ENCODE results near the gene RELB.

The RELB gene

DNA sequence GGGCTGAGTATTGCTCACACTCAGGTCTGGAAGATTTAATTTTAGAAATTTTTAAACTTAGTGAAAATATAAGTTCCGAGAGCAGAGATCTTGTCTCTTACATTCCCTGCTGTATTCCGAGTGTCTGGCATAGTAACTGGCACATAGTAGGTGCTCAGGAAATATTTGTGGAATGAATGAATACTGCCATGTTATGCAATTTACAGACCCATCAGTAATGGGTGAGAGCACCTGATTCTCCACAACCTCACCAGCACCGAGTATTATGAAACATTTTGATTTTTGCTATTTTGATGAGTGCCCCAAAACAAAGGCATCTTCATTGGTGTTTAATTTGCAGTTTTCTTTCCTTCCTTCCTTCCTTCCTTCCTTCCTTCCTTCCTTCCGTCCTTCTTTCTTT, 21.8 kb downstream of the RELB start:
- TF ChIP-seq, protein P1, sequence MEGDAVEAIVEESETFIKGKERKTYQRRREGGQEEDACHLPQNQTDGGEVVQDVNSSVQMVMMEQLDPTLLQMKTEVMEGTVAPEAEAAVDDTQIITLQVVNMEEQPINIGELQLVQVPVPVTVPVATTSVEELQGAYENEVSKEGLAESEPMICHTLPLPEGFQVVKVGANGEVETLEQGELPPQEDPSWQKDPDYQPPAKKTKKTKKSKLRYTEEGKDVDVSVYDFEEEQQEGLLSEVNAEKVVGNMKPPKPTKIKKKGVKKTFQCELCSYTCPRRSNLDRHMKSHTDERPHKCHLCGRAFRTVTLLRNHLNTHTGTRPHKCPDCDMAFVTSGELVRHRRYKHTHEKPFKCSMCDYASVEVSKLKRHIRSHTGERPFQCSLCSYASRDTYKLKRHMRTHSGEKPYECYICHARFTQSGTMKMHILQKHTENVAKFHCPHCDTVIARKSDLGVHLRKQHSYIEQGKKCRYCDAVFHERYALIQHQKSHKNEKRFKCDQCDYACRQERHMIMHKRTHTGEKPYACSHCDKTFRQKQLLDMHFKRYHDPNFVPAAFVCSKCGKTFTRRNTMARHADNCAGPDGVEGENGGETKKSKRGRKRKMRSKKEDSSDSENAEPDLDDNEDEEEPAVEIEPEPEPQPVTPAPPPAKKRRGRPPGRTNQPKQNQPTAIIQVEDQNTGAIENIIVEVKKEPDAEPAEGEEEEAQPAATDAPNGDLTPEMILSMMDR (IDR thresholded peaks at IDR 0.05; ENCODE audit: insufficient read depth, missing control alignments), result no peak
- DNase-seq (ENCODE audit: insufficient read length, low spot score), result no peak
- FAIRE-seq, result no peak

DNA sequence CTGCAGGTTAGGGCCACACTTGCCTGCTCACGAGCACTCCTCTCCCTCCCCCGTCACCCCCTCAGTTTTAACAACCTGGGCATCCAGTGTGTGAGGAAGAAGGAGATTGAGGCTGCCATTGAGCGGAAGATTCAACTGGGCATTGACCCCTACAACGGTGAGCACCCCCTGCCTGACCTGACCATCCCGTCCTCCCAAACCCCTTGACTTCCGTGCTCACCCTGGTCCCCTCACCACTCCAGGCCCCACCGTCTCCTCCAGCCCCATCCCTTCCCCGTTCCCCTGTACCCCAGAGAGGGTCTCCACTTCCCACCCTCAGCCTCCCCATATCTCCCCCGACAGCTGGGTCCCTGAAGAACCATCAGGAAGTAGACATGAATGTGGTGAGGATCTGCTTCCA, 24.0 kb downstream of the RELB start:
- DNase-seq (ENCODE audit: insufficient read length, low spot score) (no peak), FAIRE-seq (no peak)
- TF ChIP-seq, protein P1 (IDR thresholded peaks at IDR 0.05; ENCODE audit: insufficient read depth, missing control alignments), result no peak

DNA sequence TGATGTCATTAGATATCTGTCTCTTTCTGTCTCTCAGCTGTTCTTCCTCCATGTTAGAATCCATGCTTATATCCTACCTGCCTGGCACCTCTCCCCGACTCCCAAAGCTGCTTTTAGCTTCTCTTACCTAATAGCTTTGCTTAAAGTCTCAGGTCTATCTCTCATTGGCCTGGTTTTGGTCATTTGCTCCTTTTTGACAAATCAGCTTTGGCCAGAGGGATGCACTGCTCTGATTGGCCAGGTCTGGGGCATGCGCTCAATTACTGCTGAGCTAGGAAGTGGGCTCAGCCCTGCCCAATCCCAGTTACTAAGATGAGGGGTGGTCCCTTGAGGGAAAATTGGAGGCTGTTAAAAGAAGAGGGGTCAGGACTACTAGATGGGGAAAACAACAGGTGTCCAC, 26.1 kb downstream of the RELB start:
- DNase-seq (ENCODE audit: insufficient read length, low spot score) (no peak), FAIRE-seq (no peak)
- TF ChIP-seq, protein P1 (IDR thresholded peaks at IDR 0.05; ENCODE audit: insufficient read depth, missing control alignments), result no peak

DNA sequence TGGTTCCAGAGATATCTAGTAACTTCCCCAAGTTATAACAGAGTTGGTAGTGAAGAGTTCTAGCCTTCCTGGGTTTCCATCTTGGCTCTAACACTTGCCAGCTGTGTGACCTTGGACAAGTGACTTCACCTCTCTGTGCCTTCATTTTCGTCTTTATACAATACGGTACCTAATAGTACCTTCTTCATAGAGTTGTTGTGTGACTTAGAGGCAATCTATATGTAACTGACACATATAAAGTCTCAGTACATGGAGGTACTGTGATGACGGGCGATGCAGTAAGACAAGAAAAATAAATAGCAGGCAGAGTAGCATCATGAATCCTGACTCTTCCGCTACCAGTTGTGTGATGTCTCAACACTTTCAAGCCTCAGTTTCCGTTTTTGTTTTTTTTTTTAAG, 29.6 kb downstream of the RELB start:
- TF ChIP-seq, protein P1 (IDR thresholded peaks at IDR 0.05; ENCODE audit: insufficient read depth, missing control alignments), result no peak
- DNase-seq (ENCODE audit: insufficient read length, low spot score) (no peak), FAIRE-seq (no peak)

DNA sequence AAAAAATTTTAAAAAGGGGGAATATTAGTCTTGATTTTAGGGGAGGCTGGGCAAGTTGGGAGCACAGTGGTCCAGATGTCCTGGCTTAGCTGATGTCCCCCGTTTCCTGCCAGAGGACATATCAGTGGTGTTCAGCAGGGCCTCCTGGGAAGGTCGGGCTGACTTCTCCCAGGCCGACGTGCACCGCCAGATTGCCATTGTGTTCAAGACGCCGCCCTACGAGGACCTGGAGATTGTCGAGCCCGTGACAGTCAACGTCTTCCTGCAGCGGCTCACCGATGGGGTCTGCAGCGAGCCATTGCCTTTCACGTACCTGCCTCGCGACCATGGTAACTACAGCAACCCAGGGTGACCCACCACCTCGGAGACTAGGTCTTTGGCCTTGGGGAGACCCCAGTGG, 31.2 kb downstream of the RELB start:
- TF ChIP-seq, protein P1 (IDR thresholded peaks at IDR 0.05; ENCODE audit: insufficient read depth, missing control alignments), result no peak
- DNase-seq (ENCODE audit: insufficient read length, low spot score) (no peak), FAIRE-seq (no peak)

DNA sequence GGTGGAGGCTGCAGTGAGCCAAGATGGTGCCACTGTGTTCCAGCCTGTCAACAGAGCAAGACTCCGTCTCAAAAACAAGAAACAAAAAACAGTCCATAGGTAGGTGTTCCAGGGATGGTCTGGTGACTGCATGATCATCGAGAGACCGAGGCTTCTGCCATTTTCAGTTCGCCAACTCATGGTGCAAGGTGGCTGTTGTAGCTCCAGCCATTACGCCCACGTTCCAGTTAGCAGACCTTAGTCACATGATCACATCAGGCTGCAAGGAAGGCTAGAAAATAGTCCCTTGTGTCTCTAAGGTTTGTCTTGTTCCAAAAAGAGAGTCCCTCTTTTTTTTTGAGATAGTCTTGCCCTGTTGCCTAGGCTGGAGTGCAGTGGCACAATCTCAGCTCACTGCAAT, 34.5 kb downstream of the RELB start:
- FAIRE-seq (no peak), DNase-seq (ENCODE audit: insufficient read length, low spot score) (no peak)
- TF ChIP-seq, protein P1 (IDR thresholded peaks at IDR 0.05; ENCODE audit: insufficient read depth, missing control alignments), result no peak

DNA sequence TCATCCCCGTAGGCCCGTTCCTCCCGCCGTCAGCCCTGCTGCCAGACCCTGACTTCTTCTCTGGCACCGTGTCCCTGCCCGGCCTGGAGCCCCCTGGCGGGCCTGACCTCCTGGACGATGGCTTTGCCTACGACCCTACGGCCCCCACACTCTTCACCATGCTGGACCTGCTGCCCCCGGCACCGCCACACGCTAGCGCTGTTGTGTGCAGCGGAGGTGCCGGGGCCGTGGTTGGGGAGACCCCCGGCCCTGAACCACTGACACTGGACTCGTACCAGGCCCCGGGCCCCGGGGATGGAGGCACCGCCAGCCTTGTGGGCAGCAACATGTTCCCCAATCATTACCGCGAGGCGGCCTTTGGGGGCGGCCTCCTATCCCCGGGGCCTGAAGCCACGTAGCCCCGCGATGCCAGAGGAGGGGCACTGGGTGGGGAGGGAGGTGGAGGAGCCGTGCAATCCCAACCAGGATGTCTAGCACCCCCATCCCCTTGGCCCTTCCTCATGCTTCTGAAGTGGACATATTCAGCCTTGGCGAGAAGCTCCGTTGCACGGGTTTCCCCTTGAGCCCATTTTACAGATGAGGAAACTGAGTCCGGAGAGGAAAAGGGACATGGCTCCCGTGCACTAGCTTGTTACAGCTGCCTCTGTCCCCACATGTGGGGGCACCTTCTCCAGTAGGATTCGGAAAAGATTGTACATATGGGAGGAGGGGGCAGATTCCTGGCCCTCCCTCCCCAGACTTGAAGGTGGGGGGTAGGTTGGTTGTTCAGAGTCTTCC, 36.3 kb downstream of the RELB start:
- no peak for FAIRE-seq
- no peak for DNase-seq (ENCODE audit: insufficient read length, low spot score)
- TF ChIP-seq, protein P1 (IDR thresholded peaks at IDR 0.05; ENCODE audit: insufficient read depth, missing control alignments), result no peak

All from D721Med (cell line).